ENCODE data around the gene CCNI2.

Gene CCNI2

GRCh38 chr5:132787076-132787475, 39.9 kb downstream of the CCNI2 start:
- Histone ChIP-seq H3K4me1 (ENCODE audit: low read length) (no peaks in the 10 kb centered on the region), H3K9me3 (replicated peaks; ENCODE audit: insufficient read depth, low read length) (no peaks in the 10 kb centered on the region), H3K4me2 (ENCODE audit: low read depth, low read length) (no peak overlapping the region), H3K9me2 (replicated peaks; ENCODE audit: insufficient read depth, low read length) (no peaks in the 10 kb centered on the region), H3K4me3 (ENCODE audit: low read length) (no peak overlapping the region), H2AFZ (ENCODE audit: low read length) (no peak overlapping the region), H3F3A (ENCODE audit: insufficient read depth, low read length) (no peaks in the 10 kb centered on the region), H3K79me2 (ENCODE audit: low read length) (no peaks in the 10 kb centered on the region), H3K27ac (ENCODE audit: low read length) (no peak overlapping the region), H4K20me1 (ENCODE audit: insufficient read depth, low read length) (no peaks in the 10 kb centered on the region), H3K27me3 (replicated peaks; ENCODE audit: insufficient read depth, low read length) (no peaks in the 10 kb centered on the region), H3K9ac (ENCODE audit: low read length) (no peak overlapping the region), H3K36me3 (replicated peaks; ENCODE audit: insufficient read depth, low read length) (no peaks in the 10 kb centered on the region)
- no peak for DNase-seq
- TF ChIP-seq EZH2 (optimal IDR thresholded peaks at IDR 0.05; ENCODE audit: low read depth, low read length) (no peak), EZH2phosphoT487 (IDR thresholded peaks at IDR 0.05; ENCODE audit: low read length) (no peak), CTCF (IDR thresholded peaks at IDR 0.05; ENCODE audit: low read length) (no peak)

- Histone ChIP-seq H3K4me2 (ENCODE audit: low read depth, low read length) (no peak overlapping the region), H3K4me3 (ENCODE audit: low read length) (no peak overlapping the region), H3K27me3 (replicated peaks; ENCODE audit: insufficient read depth, low read length) (no peaks in the 10 kb centered on the region), H3K27ac (ENCODE audit: low read length) (no peak overlapping the region), H3K9me3 (replicated peaks; ENCODE audit: insufficient read depth, low read length) (no peaks in the 10 kb centered on the region), H3K9ac (ENCODE audit: low read length) (no peak overlapping the region), H3K4me1 (ENCODE audit: low read length) (no peaks in the 10 kb centered on the region), H3F3A (ENCODE audit: insufficient read depth, low read length) (no peaks in the 10 kb centered on the region), H3K79me2 (ENCODE audit: low read length) (no peaks in the 10 kb centered on the region), H2AFZ (ENCODE audit: low read length) (no peak overlapping the region), H3K9me2 (replicated peaks; ENCODE audit: insufficient read depth, low read length) (no peaks in the 10 kb centered on the region), H4K20me1 (ENCODE audit: insufficient read depth, low read length) (no peaks in the 10 kb centered on the region), H3K36me3 (replicated peaks; ENCODE audit: insufficient read depth, low read length) (no peaks in the 10 kb centered on the region)
- no peak for TF ChIP-seq CTCF (IDR thresholded peaks at IDR 0.05; ENCODE audit: low read length)
- TF ChIP-seq EZH2 (optimal IDR thresholded peaks at IDR 0.05; ENCODE audit: low read depth, low read length): no peak
- TF ChIP-seq EZH2phosphoT487 (IDR thresholded peaks at IDR 0.05; ENCODE audit: low read length): no peak
- DNase-seq: no peak
Measured at GRCh38 chr5:132788508-132788907, 41.3 kb downstream of the CCNI2 start.

- Histone ChIP-seq H4K20me1 (ENCODE audit: insufficient read depth, low read length) (no peaks in the 10 kb centered on the region), H2AFZ (ENCODE audit: low read length) (no peak overlapping the region), H3K79me2 (ENCODE audit: low read length) (no peaks in the 10 kb centered on the region), H3K27ac (ENCODE audit: low read length) (no peak overlapping the region), H3K9ac (ENCODE audit: low read length) (no peak overlapping the region), H3K4me1 (ENCODE audit: low read length) (no peaks in the 10 kb centered on the region), H3K4me3 (ENCODE audit: low read length) (no peak overlapping the region), H3K4me2 (ENCODE audit: low read depth, low read length) (no peak overlapping the region), H3F3A (ENCODE audit: insufficient read depth, low read length) (no peaks in the 10 kb centered on the region), H3K9me3 (replicated peaks; ENCODE audit: insufficient read depth, low read length) (no peaks in the 10 kb centered on the region), H3K36me3 (replicated peaks; ENCODE audit: insufficient read depth, low read length) (no peaks in the 10 kb centered on the region), H3K9me2 (replicated peaks; ENCODE audit: insufficient read depth, low read length) (no peaks in the 10 kb centered on the region), H3K27me3 (replicated peaks; ENCODE audit: insufficient read depth, low read length) (no peaks in the 10 kb centered on the region)
- no peak for DNase-seq
- TF ChIP-seq EZH2 (optimal IDR thresholded peaks at IDR 0.05; ENCODE audit: low read depth, low read length) (no peak), EZH2phosphoT487 (IDR thresholded peaks at IDR 0.05; ENCODE audit: low read length) (no peak), CTCF (IDR thresholded peaks at IDR 0.05; ENCODE audit: low read length) (no peak)
Measured at GRCh38 chr5:132788990-132789886, 42.0 kb downstream of the CCNI2 start.
